ENCODE results near the gene DHRS7B.
"Not testable (repeated sequence)": the region's sequence is repeated elsewhere in the genome, so short reads cannot be mapped to it uniquely, and the experiment has no call there.

DHRS7B gene

DNA sequence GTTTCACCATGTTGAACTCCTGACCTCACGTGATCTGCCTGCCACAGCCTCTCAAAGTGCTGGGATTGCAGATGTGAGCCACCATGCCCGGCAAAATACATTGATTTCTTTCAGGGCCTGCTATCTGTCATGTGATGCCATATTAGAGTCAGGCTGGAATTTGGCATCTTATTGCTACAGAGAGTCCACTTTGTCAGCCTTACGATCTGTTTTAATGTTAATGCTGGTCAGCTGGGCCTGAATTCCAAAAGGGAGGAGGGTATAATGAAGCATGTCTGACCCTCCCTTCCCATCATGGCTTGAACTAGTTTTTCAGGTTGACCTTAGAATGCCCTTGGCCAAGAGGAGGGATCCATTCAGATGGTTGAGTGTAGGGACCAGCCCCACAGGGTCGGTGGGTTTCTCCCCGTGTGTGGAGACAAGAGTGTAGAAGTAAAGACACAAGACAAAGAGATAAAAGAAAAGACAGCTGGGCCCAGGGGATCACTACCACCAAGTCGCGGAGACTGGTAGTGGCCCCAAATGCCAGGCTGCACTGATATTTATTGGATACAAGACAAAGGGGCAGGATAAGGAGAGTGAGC is 19.6 kb upstream of the DHRS7B start:
- DNase-seq (ENCODE audit: low spot score) = not testable (repeated sequence)

DNA sequence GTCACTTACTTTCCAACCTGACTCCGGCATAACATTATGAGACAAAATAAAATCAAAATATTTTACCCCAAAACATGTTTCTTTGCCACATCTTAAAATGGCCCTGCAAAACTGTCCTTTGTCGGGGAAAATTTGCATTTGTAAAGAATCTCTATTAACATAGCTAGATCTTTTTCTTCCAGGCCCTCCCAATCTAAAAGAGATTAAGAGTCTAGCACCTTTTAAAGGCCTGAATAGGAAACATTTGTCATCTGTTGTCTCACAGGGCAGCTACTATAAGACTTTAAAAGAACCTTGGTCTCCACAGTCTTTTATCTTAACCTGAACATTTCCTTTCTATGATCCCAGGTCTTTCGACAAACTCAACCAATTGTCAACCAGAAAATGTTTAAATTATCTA is 18.1 kb upstream of the DHRS7B start:
- no peak for DNase-seq (ENCODE audit: low spot score)

DNA sequence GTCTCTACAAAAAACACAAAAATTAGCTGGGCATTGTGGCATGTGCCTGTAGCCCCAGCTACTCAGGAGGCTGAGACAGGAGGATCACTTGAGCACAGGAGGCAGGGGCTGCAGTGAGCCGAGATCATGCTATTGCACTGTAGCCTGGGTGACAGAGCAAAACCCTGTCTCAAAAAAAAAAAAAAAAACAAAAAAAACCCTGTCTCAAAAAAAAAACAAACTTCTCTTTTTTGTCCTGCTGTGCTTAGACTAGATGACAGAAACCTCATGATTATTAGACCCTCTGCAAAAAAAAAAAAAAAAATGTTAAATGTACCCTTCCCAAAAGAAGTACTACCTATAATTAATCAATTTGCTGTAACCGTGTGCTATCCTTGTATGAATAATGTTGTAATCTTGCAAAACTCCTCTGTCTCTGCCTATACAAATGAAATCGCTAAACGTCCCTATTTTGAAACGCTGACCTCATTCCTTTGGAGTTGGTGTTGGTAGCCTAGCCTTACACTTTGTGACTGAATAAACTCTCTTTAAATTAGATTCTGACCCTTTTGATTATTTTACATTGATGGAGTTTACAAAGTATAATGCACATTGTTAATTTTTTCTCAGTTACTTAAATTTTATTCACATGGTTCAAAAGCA is 13.6 kb upstream of the DHRS7B start:
- no peak for DNase-seq (ENCODE audit: low spot score)

DNA sequence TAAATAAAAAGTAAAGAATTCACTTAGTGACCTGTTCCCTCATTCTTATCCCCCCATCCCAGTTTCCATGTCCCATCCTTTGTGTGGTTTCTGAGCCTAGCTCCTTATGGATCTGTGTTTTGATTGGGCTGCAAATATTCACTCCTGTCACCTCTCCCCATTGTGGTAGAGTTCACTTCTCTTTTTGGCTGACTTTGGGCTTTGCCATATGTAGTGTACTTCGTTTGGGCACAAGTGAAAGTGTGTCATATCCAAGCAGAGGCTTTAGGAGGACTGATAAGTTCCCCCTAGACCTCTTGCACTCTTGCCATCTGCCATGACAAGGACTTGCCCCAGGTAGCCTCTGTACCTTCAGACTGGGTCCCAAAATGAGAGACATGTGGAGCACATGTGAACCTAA is 13.0 kb upstream of the DHRS7B start:
- no peak for DNase-seq (ENCODE audit: low spot score)

GRCh38 chr17:21114791-21115190 is 12.0 kb upstream of the DHRS7B start:
- not testable (repeated sequence) for DNase-seq (ENCODE audit: low spot score)

DNA sequence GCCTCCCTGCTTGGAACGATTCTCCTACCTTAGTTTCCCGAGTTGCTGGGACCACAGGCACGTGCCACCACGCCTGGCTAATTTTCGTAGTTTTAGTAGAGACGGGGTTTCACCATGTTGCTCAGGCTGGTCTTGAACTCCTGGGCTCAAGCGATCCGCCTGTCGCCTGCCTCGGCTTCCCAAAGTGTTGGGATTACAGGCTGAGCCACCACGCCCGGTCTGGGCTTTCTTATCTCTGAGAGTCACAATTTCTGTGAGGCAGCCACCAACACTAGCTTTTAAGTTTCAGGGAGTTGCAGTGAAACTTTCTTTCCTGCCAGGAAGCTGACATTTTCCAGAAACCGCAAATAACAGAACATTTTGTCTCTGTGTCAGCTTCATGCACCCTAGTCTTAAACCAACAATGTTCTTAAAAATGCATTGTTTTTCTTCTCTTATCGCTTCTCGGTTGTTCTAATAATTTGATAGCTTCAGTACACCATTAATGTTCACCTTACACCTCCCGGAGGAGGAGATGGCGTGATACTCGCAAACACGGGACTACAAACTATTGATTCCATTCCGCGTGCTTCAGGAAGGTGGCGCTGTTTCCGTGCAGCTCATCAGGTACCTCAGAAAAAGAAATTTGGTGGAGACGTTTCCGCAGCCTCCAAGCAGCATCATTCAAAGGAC is 7.4 kb upstream of the DHRS7B start:
- peak; percentile 65 for DNase-seq (ENCODE audit: low spot score)

- no peak for DNase-seq (ENCODE audit: low spot score)
Observed at GRCh38 chr17:21119919-21120249, 6.9 kb upstream of the DHRS7B start.

- no peak for DNase-seq (ENCODE audit: low spot score)
Observed at GRCh38 chr17:21124086-21124485, 2.7 kb upstream of the DHRS7B start.

DNA sequence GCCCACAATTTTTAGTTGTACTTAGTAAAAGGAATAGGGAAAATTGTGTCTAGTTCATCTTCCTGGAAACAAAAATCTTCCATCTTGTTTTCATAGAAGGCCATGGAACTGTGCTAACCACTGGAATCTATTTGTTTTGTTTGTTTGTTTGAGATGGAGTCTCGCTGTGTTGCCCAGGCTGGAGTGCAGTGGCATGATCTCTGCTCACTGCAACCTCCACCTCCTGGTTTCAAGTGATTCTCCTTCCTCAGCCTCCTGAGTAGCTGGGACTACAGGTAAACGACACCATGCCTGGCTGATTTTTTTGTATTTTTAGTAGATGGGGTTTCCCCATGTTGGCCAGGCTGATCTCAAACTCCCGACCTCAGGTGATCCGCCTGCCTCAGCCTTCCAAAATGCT is 2.2 kb upstream of the DHRS7B start:
- not testable (repeated sequence) for DNase-seq (ENCODE audit: low spot score)

- DNase-seq (ENCODE audit: low spot score) = no peak
Observed at GRCh38 chr17:21125862-21126261, 902 bp upstream of the DHRS7B start.

GRCh38 chr17:21127509-21128077 is 829 bp downstream of the DHRS7B start:
- DNase-seq (ENCODE audit: low spot score) = no peak

DNA sequence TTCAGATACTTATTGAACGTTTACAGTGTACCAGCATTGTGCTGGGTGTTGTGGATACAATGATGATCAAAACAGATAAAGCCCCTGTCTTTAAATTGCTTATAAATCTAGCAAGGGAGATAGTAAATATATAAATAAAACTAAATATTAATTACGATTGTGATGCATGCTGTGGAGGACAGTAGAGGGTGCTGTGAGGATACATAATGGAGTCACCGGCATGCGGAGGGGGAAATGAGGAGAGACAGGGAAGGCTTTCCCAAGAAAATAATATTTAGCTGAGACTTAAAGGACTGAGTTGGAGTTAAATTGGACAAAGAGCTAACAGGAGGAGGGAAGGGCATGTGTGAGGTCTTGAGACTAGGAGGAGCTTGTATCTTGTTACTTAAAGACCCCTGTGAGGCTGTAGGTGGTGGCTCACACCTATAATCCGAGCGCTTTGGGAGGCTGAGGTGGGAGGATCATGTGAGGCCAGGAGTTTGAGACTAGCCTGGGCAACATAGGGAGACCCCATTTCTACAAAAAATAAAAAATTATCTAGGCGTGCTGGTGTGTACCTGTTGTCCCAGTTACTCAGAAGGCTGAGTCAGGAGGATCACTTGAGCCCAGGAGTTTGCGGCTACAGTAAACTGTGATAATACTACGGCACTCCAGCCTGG is 2.4 kb downstream of the DHRS7B start:
- peak; percentile 68 for DNase-seq (ENCODE audit: low spot score)

DNA sequence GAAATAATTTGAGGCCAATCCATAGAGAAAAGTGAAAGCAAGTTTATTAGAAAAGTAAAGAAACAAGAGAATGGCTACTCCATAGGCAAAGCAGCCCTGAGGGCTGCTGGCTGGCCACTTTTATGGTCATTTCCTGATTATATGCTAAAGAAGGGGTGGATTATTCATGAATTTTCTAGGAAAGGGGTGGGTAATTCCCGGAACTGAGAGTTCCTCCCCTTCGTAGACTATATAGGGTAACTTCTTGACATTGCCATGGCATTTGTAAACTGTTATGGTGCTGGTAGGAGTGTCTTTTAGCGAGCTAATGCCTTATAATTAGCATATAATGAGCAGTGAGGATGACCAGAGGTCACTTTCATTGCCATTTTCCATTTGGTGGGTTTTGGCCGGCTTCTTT is 4.4 kb downstream of the DHRS7B start:
- no peak for DNase-seq (ENCODE audit: low spot score)

- no peak for DNase-seq (ENCODE audit: low spot score)
Observed at GRCh38 chr17:21132428-21132827, 5.7 kb downstream of the DHRS7B start.

DNA sequence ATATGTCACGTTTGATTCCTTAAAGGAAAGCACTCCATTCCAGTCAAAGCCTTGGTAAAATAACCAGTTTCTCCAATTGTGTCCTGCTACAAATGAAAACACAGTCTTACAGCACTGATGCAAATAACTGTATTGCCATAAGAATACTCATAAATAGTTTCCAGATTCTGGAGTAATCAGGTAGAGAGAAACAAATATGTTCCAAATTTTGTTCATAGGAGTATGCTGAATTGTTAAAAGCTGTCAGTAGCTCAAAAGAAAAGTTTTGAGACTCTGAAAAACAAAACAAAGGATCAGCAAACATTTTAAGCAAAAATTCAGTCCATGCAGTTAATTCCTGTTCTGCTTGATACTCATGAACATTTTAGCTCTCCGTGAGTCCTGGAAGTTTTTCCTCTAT is 7.8 kb downstream of the DHRS7B start:
- DNase-seq (ENCODE audit: low spot score) = no peak

- DNase-seq (ENCODE audit: low spot score) = no peak
Observed at GRCh38 chr17:21140911-21141310, 14.1 kb downstream of the DHRS7B start.

DNA sequence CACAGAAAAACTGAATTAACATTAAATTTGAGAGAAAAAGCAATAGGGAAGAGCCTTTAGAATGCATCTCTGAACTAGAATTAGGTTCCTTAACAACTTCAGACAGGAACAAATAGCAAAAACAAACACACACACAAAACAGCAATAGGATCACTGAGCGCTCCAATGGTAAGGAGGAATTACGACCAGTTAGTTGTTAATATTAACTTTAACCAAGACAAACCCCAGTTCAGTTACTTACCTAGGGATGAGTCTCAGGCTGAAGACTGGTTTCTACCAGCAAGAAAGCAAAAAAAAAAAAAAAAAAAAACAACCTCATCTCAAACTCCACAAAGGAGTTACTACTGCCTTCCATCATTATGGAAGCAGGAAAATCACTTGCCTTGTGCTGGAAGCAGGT is 14.6 kb downstream of the DHRS7B start:
- DNase-seq (ENCODE audit: low spot score) = no peak

DNA sequence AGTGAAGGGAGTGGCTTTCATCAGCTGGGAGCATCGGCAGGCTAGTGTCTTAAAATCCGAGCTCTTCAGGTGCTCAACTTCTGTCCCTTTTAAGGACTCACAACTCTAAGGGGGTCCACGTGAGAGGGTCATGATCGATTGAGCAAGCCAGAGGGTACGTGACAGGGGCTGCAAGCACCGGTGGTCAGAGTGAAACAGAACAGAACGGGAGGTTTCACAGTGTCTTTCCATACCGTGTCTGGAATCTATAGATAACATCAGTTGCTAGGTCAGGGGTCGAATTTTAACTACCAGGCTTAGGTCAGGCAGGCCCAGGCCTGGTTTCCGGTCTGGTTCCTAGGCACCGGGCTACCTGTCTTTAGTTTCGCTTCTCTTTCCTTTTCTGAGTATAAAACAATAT is 15.3 kb downstream of the DHRS7B start:
- not testable (repeated sequence) for DNase-seq (ENCODE audit: low spot score)

DNA sequence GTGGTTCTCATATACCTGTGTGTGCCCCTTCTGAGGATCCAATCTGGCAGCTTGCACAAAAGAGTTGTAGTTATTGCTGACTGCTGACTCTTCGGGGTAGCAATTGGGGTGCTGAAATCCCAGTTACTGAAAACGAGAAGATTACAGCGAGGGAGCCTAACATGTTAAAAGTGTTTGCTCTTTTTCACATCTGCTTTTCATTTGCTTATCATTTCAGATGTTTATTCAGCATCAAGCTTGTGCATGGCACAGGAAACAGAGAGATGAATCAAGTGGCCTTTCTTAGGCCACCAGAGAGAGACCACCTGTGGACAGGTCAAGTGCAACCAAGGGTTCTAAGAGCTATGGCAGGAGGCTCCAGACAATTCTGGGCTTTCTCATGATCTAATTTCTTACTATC is 16.9 kb downstream of the DHRS7B start:
- DNase-seq (ENCODE audit: low spot score) = no peak

GRCh38 chr17:21144299-21144698 is 17.5 kb downstream of the DHRS7B start:
- not testable (repeated sequence) for DNase-seq (ENCODE audit: low spot score)

DNA sequence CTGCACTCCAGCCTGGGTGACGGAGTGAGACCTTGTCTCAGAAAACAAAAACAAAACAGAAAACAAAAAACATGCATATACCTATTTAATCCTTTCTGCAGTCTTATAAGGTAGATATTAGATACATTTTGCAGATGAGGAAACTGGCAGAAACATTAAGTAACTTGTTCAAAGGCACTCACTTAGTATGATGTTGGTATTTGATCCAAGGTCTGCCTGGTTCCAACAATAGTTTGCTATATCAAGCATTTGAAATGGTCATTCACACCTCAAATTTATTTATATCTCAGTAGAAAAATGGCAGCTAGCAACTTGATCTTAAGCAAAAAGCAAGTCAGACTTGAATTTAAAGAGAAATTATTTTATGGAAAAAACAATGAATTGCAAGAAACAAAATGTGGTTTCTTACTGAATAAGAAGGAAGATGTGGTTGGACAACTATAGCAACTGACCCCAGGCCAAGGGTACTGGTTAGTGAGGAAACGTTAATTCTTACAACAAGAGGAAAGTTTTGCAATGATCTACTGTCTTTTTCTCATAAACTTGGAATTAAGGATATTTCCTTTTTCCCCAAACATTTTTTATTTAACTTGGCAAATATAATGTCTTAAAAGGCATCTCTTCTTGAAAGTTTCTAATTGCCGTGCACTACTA is 19.7 kb downstream of the DHRS7B start:
- DNase-seq (ENCODE audit: low spot score) = no peak

GRCh38 chr17:21149621-21150020 is 22.9 kb downstream of the DHRS7B start:
- DNase-seq (ENCODE audit: low spot score) = no peak
